ENCODE measurements around the gene RHOV. TPM values are rescaled to one million over a fixed set of nuclear protein-coding genes. Genes with fewer than 3 reads are reported as not detected.
A peak's percentile ranks its signal among the peaks of the same experiment; 100 is the strongest.

RHOV gene
- total and polyA plus RNA-seq, 5 experiments from 2014 or later: not detected

DNA sequence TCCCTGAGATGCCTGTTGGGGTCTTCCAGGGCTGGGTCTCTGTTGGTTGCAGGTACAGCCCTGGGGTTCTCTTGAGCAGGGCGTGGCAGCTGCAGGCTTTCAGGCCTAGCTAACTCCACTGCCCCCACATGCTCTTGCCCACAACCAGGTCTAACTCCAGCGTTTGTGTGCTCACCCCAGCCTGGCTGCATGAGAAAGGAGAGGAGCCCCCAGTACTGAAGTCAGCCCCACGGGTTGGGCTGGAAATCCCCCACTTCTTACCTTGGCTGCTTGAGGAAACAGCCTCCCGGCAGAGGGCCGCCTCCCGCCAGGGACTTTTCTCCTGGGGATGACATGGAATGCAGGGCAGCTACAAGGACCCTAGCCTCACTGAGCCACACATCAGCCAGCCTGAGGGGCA lies 38.4 kb upstream of the RHOV start:
- Mint-ChIP-seq H3K27me3 (no peaks in the 10 kb centered on the region), H3K36me3 (no peaks in the 10 kb centered on the region), H3K4me1 (peaks cover 8 to 17% (median 13%) of the 10 kb centered on the region in 4 donors), H3K4me3 (no peak overlapping the region), H3K27ac (peak overlapping the region in 1 of 10 donors; percentile 53), H3K9me3 (no peaks in the 10 kb centered on the region)
- ATAC-seq (no peak), DNase-seq (peak in 1 of 10 donors; percentile 44)
- POLR2A ChIA-PET: interaction anchor here (1.1 kb wide), 1 partner anchor 27 kb away, joined by 4 read pairs; no protein-coding TSS in a partner anchor

- H3K4me3 Mint-ChIP-seq: peak overlapping the region in 1 of 10 donors; percentile 22
- H3K9me3 Mint-ChIP-seq: no peaks in the 10 kb centered on the region
- peaks cover 13 to 23% (median 17%) of the 10 kb centered on the region in 4 donors for H3K4me1 Mint-ChIP-seq
- no peak for ATAC-seq
- H3K27me3 Mint-ChIP-seq: no peaks in the 10 kb centered on the region
- H3K36me3 Mint-ChIP-seq: no peaks in the 10 kb centered on the region
- peak overlapping the region in 5 of 10 donors; percentile 19 to 86 (median 73) for H3K27ac Mint-ChIP-seq
- peak in 1 of 10 donors; percentile 31 for DNase-seq
- POLR2A ChIA-PET: interaction anchor here (1.1 kb wide), 2 partner anchors 16 to 28 kb away, joined by 3 to 4 read pairs; no protein-coding TSS in a partner anchor
Observed at GRCh38 chr15:40911693-40912092, 37.7 kb upstream of the RHOV start.

DNA sequence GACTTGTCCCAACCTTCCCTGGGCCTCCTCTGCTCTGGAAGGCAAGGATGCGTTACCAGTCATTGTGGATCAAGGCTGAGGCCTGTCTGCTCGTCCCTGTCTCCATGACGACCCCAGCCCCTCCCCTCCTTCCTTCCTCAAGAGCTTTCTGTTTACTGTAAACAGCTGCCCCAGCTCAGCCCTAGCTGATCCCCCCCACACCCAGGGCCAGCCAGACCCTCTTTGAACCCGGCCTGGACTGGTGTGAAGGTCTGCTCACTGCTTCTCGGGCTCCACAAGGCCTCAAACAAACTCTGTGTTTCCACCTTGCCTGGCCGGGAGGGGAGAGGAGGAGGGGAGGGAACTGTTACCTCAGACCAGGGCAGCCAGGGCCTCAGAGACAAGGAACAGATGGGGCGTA lies 37.1 kb upstream of the RHOV start:
- no peak overlapping the region for H3K4me3 Mint-ChIP-seq
- H3K9me3 Mint-ChIP-seq: no peaks in the 10 kb centered on the region
- H3K27ac Mint-ChIP-seq: peak overlapping the region in 4 of 10 donors; percentile 11 to 78 (median 63)
- no peaks in the 10 kb centered on the region for H3K27me3 Mint-ChIP-seq
- H3K4me1 Mint-ChIP-seq: peaks cover 13 to 23% (median 17%) of the 10 kb centered on the region in 4 donors
- POLR2A ChIA-PET: interaction anchor here (1.1 kb wide), 1 partner anchor 17 kb away, joined by 3 read pairs; no protein-coding TSS in a partner anchor
- ATAC-seq: no peak
- peak in 1 of 10 donors; percentile 41 for DNase-seq
- no peaks in the 10 kb centered on the region for H3K36me3 Mint-ChIP-seq

- Mint-ChIP-seq H3K4me3 (no peak overlapping the region), H3K27me3 (no peaks in the 10 kb centered on the region)
Observed at GRCh38 chr15:40909662-40910630, 35.9 kb upstream of the RHOV start.

GRCh38 chr15:40908095-40908494 lies 34.1 kb upstream of the RHOV start:
- Mint-ChIP-seq H3K36me3 (peaks cover 0 to 10% (median 7%) of the 10 kb centered on the region in 3 donors), H3K4me3 (peak overlapping the region; percentile 56 to 92 (median 82)), H3K9me3 (no peaks in the 10 kb centered on the region), H3K27me3 (no peaks in the 10 kb centered on the region), H3K27ac (peak overlapping the region; percentile 79 to 94 (median 92)), H3K4me1 (peaks cover 10 to 41% (median 40%) of the 10 kb centered on the region in 4 donors)
- POLR2A ChIA-PET: interaction anchor here (1.0 to 2.3 kb wide), 9 partner anchors 8 to 48 kb away, joined by 3 to 23 read pairs (median 7); partner anchors contain the start of genes CHAC1, DLL4 and VPS18
- DNase-seq (no peak), ATAC-seq (no peak)

More at GRCh38 chr15:40909662-40910630, 35.9 kb upstream of the RHOV start:
- Mint-ChIP-seq H3K9me3 (no peaks in the 10 kb centered on the region), H3K4me1 (peaks cover 13 to 24% (median 23%) of the 10 kb centered on the region in 4 donors), H3K27ac (peak overlapping the region in 9 of 10 donors; percentile 5 to 94 (median 79)), H3K36me3 (no peaks in the 10 kb centered on the region)
- no peak for ATAC-seq
- DNase-seq: peak in 1 of 10 donors; percentile 37
- POLR2A ChIA-PET: interaction anchor here (0.6 to 0.7 kb wide), 2 partner anchors 11 to 321 kb away, joined by 3 read pairs; partner anchors contain the start of gene EXD1

- H3K27ac Mint-ChIP-seq: peak overlapping the region; percentile 87 to 95 (median 92)
- peak; percentile 53 to 88 (median 72) for DNase-seq
- POLR2A ChIA-PET: interaction anchor here (1.0 to 2.3 kb wide), 13 partner anchors 9 to 49 kb away, joined by 3 to 23 read pairs (median 7); partner anchors contain the start of genes CHAC1, DLL4 and VPS18
- H3K9me3 Mint-ChIP-seq: no peaks in the 10 kb centered on the region
- H3K36me3 Mint-ChIP-seq: peaks cover 0 to 19% (median 7%) of the 10 kb centered on the region in 3 donors
- ATAC-seq: peak; percentile 60 to 76
- H3K4me1 Mint-ChIP-seq: peaks cover 12 to 48% (median 43%) of the 10 kb centered on the region in 4 donors
- peak overlapping the region; percentile 79 to 93 (median 86) for H3K4me3 Mint-ChIP-seq
- H3K27me3 Mint-ChIP-seq: no peaks in the 10 kb centered on the region
Observed at GRCh38 chr15:40906991-40907802, 33.2 kb upstream of the RHOV start.

GRCh38 chr15:40906091-40906990 lies 32.3 kb upstream of the RHOV start:
- no peaks in the 10 kb centered on the region for H3K27me3 Mint-ChIP-seq
- DNase-seq (peak; percentile 65 to 84 (median 77)), ATAC-seq (peak; percentile 66 to 75)
- H3K4me1 Mint-ChIP-seq: peaks cover 12 to 46% (median 43%) of the 10 kb centered on the region in 4 donors
- no peaks in the 10 kb centered on the region for H3K9me3 Mint-ChIP-seq
- H3K4me3 Mint-ChIP-seq: peak overlapping the region; percentile 79 to 93 (median 86)
- POLR2A ChIA-PET: interaction anchor here (0.6 to 2.3 kb wide), 14 partner anchors 8 to 384 kb away, joined by 3 to 23 read pairs (median 6); partner anchors contain the start of genes CHAC1, INO80 and VPS18
- peak overlapping the region; percentile 13 to 95 (median 91) for H3K27ac Mint-ChIP-seq
- peaks cover 0 to 26% (median 7%) of the 10 kb centered on the region in 3 donors for H3K36me3 Mint-ChIP-seq

GRCh38 chr15:40904552-40905201 lies 30.6 kb upstream of the RHOV start:
- Mint-ChIP-seq H3K9me3 (no peaks in the 10 kb centered on the region), H3K36me3 (peaks cover 0 to 43% (median 10%) of the 10 kb centered on the region in 3 donors), H3K27me3 (no peaks in the 10 kb centered on the region), H3K4me3 (peak overlapping the region in 3 of 10 donors; percentile 2 to 22 (median 7)), H3K4me1 (peaks cover 14 to 57% (median 44%) of the 10 kb centered on the region in 4 donors), H3K27ac (peak overlapping the region in 2 of 10 donors; percentile 53 to 80)
- POLR2A ChIA-PET: interaction anchor here (0.7 to 3.2 kb wide), 9 partner anchors 10 to 428 kb away, joined by 3 to 12 read pairs (median 3); partner anchors contain the start of genes CHAC1, NUSAP1, OIP5 and VPS18
- ATAC-seq (no peak), DNase-seq (peak in 1 of 10 donors; percentile 58)

DNA sequence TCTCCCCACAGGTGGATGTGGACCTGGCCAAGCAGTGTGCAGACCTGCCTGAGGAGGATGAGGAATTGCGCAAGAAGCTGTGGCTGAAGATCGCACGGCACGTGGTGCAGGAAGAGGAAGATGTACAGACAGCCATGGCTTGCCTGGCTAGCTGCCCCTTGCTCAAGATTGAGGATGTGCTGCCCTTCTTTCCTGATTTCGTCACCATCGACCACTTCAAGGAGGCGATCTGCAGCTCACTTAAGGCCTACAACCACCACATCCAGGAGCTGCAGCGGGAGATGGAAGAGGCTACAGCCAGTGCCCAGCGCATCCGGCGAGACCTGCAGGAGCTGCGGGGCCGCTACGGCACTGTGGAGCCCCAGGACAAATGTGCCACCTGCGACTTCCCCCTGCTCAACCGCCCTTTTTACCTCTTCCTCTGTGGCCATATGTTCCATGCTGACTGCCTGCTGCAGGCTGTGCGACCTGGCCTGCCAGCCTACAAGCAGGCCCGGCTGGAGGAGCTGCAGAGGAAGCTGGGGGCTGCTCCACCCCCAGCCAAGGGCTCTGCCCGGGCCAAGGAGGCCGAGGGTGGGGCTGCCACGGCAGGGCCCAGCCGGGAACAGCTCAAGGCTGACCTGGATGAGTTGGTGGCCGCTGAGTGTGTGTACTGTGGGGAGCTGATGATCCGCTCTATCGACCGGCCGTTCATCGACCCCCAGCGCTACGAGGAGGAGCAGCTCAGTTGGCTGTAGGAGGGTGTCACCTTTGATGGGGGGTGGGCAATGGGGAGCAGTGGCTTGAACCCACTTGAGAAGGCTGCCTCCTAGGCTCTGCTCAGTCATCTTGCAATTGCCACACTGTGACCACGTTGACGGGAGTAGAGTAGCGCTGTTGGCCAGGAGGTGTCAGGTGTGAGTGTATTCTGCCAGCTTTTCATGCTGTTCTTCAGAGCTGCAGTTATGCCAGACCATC lies 28.8 kb upstream of the RHOV start:
- Mint-ChIP-seq H3K36me3 (peaks cover 0 to 60% (median 12%) of the 10 kb centered on the region in 3 donors), H3K27ac (peak overlapping the region in 7 of 10 donors; percentile 24 to 85 (median 75)), H3K4me3 (no peak overlapping the region), H3K27me3 (no peaks in the 10 kb centered on the region), H3K9me3 (no peaks in the 10 kb centered on the region), H3K4me1 (peaks cover 12 to 54% (median 41%) of the 10 kb centered on the region in 4 donors)
- POLR2A ChIA-PET: interaction anchor here (0.6 to 3.2 kb wide), 6 partner anchors 8 to 429 kb away, joined by 3 to 12 read pairs (median 3); partner anchors contain the start of genes NUSAP1, OIP5 and VPS18
- ATAC-seq (no peak), DNase-seq (peak in 1 of 10 donors; percentile 61)

All from naive thymus-derived CD8-positive, alpha-beta T cell (primary cell).